ENCODE results near the gene MACROD2.

MACROD2 gene

GRCh38 chr20:14817101-14817500 is 821.8 kb downstream of the MACROD2 start (continued):
- no peak for TF ChIP-seq PRDM4 (tag by site-specific recombination; IDR thresholded peaks at IDR 0.05)
- TF ChIP-seq ZSCAN16 (tag by site-specific recombination; IDR thresholded peaks at IDR 0.05): no peak
- no peak for TF ChIP-seq YY1 (tag by site-specific recombination; IDR thresholded peaks at IDR 0.05)
- no peak for TF ChIP-seq ZNF558 (tag by site-specific recombination; IDR thresholded peaks at IDR 0.05)
- TF ChIP-seq ZNF776 (tag by site-specific recombination; IDR thresholded peaks at IDR 0.05; ENCODE audit: borderline replicate concordance): no peak

- POLR2A ChIA-PET: no interaction called here
- Histone ChIP-seq H3K4me1 (ENCODE audit: control insufficient read depth, insufficient read depth, low read length) (no peaks in the 10 kb centered on the region), H3K9me3 (ENCODE audit: control insufficient read depth, insufficient read depth, low read depth, low read length) (no peaks in the 10 kb centered on the region), H3K4me3 (ENCODE audit: low read depth, low read length) (no peak overlapping the region), H3K36me3 (ENCODE audit: control insufficient read depth in 2 of 2, insufficient read depth in 1 of 2, low read length in 2 of 2) (no peaks in the 10 kb centered on the region), H3K27ac (ENCODE audit: extremely low read depth, low read depth, low read length) (no peak overlapping the region)
- CTCF ChIA-PET: interaction anchor here (0.6 to 1.0 kb wide), 2 partner anchors 39 to 484 kb away, joined by 3 to 4 read pairs; partner anchors contain the start of gene FLRT3
- TF ChIP-seq ZNF335 (tag by site-specific recombination; conservative IDR thresholded peaks at IDR 0.05) (no peak), ZBTB17 (tag by site-specific recombination; IDR thresholded peaks at IDR 0.05) (no peak), ZNF23 (tag by site-specific recombination; IDR thresholded peaks at IDR 0.05; ENCODE audit: borderline replicate concordance) (no peak), HOXC10 (CRISPR knock-in tag; IDR thresholded peaks at IDR 0.05) (no peak), ZNF747 (tag by site-specific recombination; IDR thresholded peaks at IDR 0.05) (no peak), ZNF274 (IDR thresholded peaks at IDR 0.05; ENCODE audit: low read length) (no peak), ZNF274 (tag by site-specific recombination; IDR thresholded peaks at IDR 0.05; ENCODE audit: borderline replicate concordance) (no peak), GLI2 (tag by site-specific recombination; IDR thresholded peaks at IDR 0.05; ENCODE audit: borderline replicate concordance, low read depth) (no peak), KLF9 (tag by site-specific recombination; IDR thresholded peaks at IDR 0.05; ENCODE audit: low read depth) (no peak), ZNF239 (tag by site-specific recombination; IDR thresholded peaks at IDR 0.05) (no peak), ZBTB10 (tag by site-specific recombination; IDR thresholded peaks at IDR 0.05) (no peak), ZNF362 (tag by site-specific recombination; IDR thresholded peaks at IDR 0.05) (no peak), PATZ1 (tag by site-specific recombination; IDR thresholded peaks at IDR 0.05) (no peak), ZNF600 (tag by site-specific recombination; IDR thresholded peaks at IDR 0.05) (no peak), ZNF184 (tag by site-specific recombination; IDR thresholded peaks at IDR 0.05) (no peak), ZNF398 (tag by site-specific recombination; IDR thresholded peaks at IDR 0.05) (no peak), ZNF148 (tag by site-specific recombination; IDR thresholded peaks at IDR 0.05; ENCODE audit: borderline replicate concordance) (no peak), ZBTB6 (tag by site-specific recombination; IDR thresholded peaks at IDR 0.05) (no peak), ZNF302 (tag by site-specific recombination; IDR thresholded peaks at IDR 0.05; ENCODE audit: low read depth) (no peak)
Observed at GRCh38 chr20:14820771-14821170, 825.5 kb downstream of the MACROD2 start.
